ENCODE measurements around the gene MPL.

MPL gene

GRCh38 chr1:43327549-43328292 lies 9.9 kb upstream of the MPL start:
- DNase-seq: peak; percentile 59

GRCh38 chr1:43329995-43330751 lies 7.4 kb upstream of the MPL start:
- no peak for DNase-seq

GRCh38 chr1:43331688-43332087 lies 5.9 kb upstream of the MPL start:
- no peak for DNase-seq

- DNase-seq: no peak
Observed at GRCh38 chr1:43334453-43335205, 3.0 kb upstream of the MPL start.

- DNase-seq: no peak
Observed at GRCh38 chr1:43338001-43338400, 383 bp downstream of the MPL start.

GRCh38 chr1:43339584-43340232 lies 2.1 kb downstream of the MPL start:
- no peak for DNase-seq

GRCh38 chr1:43340559-43340958 lies 2.9 kb downstream of the MPL start:
- DNase-seq: no peak

- no peak for DNase-seq
Observed at GRCh38 chr1:43344267-43344850, 6.7 kb downstream of the MPL start.

GRCh38 chr1:43345120-43345519 lies 7.5 kb downstream of the MPL start:
- no peak for DNase-seq

GRCh38 chr1:43346636-43347035 lies 9.0 kb downstream of the MPL start:
- no peak for DNase-seq

- DNase-seq: peak; percentile 90
Observed at GRCh38 chr1:43348343-43348808, 10.8 kb downstream of the MPL start.

- peak; percentile 97 for DNase-seq
Observed at GRCh38 chr1:43348809-43349593, 11.4 kb downstream of the MPL start.

- DNase-seq: peak; percentile 65
Observed at GRCh38 chr1:43349594-43350306, 12.1 kb downstream of the MPL start.

- DNase-seq: no peak
Observed at GRCh38 chr1:43350976-43351375, 13.4 kb downstream of the MPL start.

GRCh38 chr1:43351421-43352350 lies 14.1 kb downstream of the MPL start:
- peak; percentile 30 for DNase-seq

- no peak for DNase-seq
Observed at GRCh38 chr1:43352351-43352705, 14.7 kb downstream of the MPL start.

- DNase-seq: no peak
Observed at GRCh38 chr1:43352881-43353280, 15.3 kb downstream of the MPL start.

- DNase-seq: no peak
Observed at GRCh38 chr1:43354471-43354870, 16.9 kb downstream of the MPL start.

GRCh38 chr1:43354936-43355335 lies 17.3 kb downstream of the MPL start:
- no peak for DNase-seq

GRCh38 chr1:43357251-43357650 lies 19.6 kb downstream of the MPL start:
- DNase-seq: no peak
